ENCODE measurements around the gene GOLGA1.

DNA sequence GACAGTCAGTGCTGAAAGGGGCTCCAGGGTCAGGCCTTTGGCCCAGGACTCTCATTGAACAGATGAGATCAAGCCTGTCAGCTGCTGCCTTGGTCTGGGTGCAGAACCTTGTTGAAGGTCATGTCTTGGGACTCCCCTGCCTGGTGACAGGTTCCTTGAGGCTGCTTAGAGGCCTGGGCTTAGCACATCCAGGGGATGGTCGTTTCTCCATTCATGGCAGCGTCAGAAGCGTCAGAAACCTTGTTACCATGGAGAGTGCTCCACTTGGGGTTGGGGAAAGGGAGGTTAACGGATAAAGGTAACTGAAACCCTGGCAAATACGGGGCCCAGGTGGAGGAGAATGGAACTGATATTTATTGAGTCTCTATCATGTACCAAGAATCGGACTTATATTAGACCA is 70.2 kb downstream of the GOLGA1 start:
- no peak for TF ChIP-seq POLR2AphosphoS5 (IDR thresholded peaks at IDR 0.05; ENCODE audit: low read depth, low read length)
- no peak for TF ChIP-seq SIN3A (IDR thresholded peaks at IDR 0.05; ENCODE audit: borderline replicate concordance, insufficient read depth, low read length)
